GM19455 (cell line): ENCODE data around the gene SMYD4.

Experiments used
- ATAC-seq: cut with Tn5 transposase; IDR thresholded peaks from one replicate; pipeline ENCODE4 v1.9.1; 2021; ENCODE audit not compliant: unreplicated experiment

SMYD4 gene

GRCh38 chr17:1732241-1732832 lies 97.4 kb downstream of the SMYD4 start:
- no peak for ATAC-seq

- no peak for ATAC-seq
Observed at GRCh38 chr17:1731194-1731506, 98.6 kb downstream of the SMYD4 start.

- ATAC-seq: no peak
Observed at GRCh38 chr17:1730326-1731193, 99.1 kb downstream of the SMYD4 start.

- ATAC-seq: no peak
Observed at GRCh38 chr17:1729966-1730325, 99.8 kb downstream of the SMYD4 start.
